GM12878 (cell line): ENCODE measurements around the gene ZDHHC5. TPM values are rescaled to one million over a fixed set of nuclear protein-coding genes. Genes with fewer than 3 reads are reported as not detected.

Experiments
- ATAC-seq: fragments of 200-7000 bp; cut with Tn5 transposase; 3 replicates; pipeline ENCODE4 v1.9.1; 2020; ENCODE audit warnings: mild to moderate bottlenecking, moderate library complexity
- BruUV-seq: library from RNA; stranded (reverse); fragments of 400-500 nt; replicated peaks from 2 replicates; lab custom pipeline; 2021; lab: Mats Ljungman, UMichigan
- CTCF ChIA-PET: fragments of 300-600 bp; sonication (Branson Sonifier 250); formaldehyde crosslinking; extraction: SDS; loops from one replicate; lab custom pipeline; 2021; ENCODE audit warnings: inconsistent platforms; lab: Yijun Ruan, JAX
- POLR2A ChIA-PET: fragments of 350-600 bp; formaldehyde crosslinking; extraction: SDS; loops from one replicate; lab custom pipeline; 2021; ENCODE audit warnings: inconsistent platforms; lab: Charles Lee
- RAD21 ChIA-PET: fragments of 300-600 bp; sonication (Branson Sonifier 250); formaldehyde crosslinking; loops from one replicate; lab custom pipeline; 2023; ENCODE audit warnings: antibody characterized with exemption; ENCODE audit not compliant: unreplicated experiment; lab: Charles Lee
- SMC1A ChIA-PET: fragments of 300-600 bp; sonication (Branson Sonifier 250); formaldehyde crosslinking; loops from one replicate; lab custom pipeline; 2023; ENCODE audit not compliant: unreplicated experiment, uncharacterized antibody; lab: Charles Lee
- DNase-seq: peaks from one replicate; pipeline ENCODE4 v3.0.0-alpha.2; 2011; ENCODE audit warnings: low read depth, low spot score
- FAIRE-seq: peaks from 3 replicates; lab custom pipeline; 2011; peaks lifted over from hg19 to GRCh38; lab: Jason Lieb, UNC
- H2AFZ ChIP-seq: 2 replicates; pipeline ENCODE4 v1.6.0; 2011; ENCODE audit warnings: low read depth, low read length, control low read depth; ENCODE audit not compliant: control insufficient read depth
- H3K27ac ChIP-seq: 2 replicates; pipeline ENCODE4 v1.5.1; 2011; ENCODE audit warnings: control low read depth; ENCODE audit not compliant: control insufficient read depth, insufficient read depth
- H3K27me3 ChIP-seq, 2 experiments: replicated peaks in 1 of 2; 2 replicates each; pipeline versions ENCODE4 v1.6.0 to v1.6.1; 2011; ENCODE audit warnings: low read length in 1 of 2; ENCODE audit not compliant: control insufficient read depth in 2 of 2, insufficient read depth in 2 of 2
- H3K36me3 ChIP-seq, 2 experiments: 2 replicates each; pipeline ENCODE4 v1.5.1; 2011; ENCODE audit warnings: low read length in 1 of 2; ENCODE audit not compliant: control insufficient read depth in 2 of 2, insufficient read depth in 2 of 2
- H3K4me1 ChIP-seq: 2 replicates; pipeline ENCODE4 v1.6.1; 2011; ENCODE audit warnings: mild to moderate bottlenecking, low read length, moderate library complexity, mixed read lengths; ENCODE audit not compliant: control insufficient read depth, insufficient read depth
- H3K4me2 ChIP-seq: 2 replicates; pipeline ENCODE4 v1.6.0; 2011; ENCODE audit warnings: control low read depth; ENCODE audit not compliant: control insufficient read depth, insufficient read depth
- H3K4me3 ChIP-seq: fragments of 200-600 bp; sonication (generic); 2 replicates; pipeline ENCODE4 v1.5.1; 2016
- H3K79me2 ChIP-seq: 2 replicates; pipeline ENCODE4 v1.6.0; 2011; ENCODE audit warnings: low read length; ENCODE audit not compliant: control insufficient read depth, insufficient read depth
- H3K9ac ChIP-seq: 2 replicates; pipeline ENCODE4 v1.8.0; 2011; ENCODE audit warnings: low read length, control low read depth, mixed read lengths; ENCODE audit not compliant: control insufficient read depth, insufficient read depth
- H3K9me3 ChIP-seq: replicated peaks from 3 replicates; pipeline ENCODE4 v1.5.1; 2011; ENCODE audit warnings: mild to moderate bottlenecking, low read length; ENCODE audit not compliant: control insufficient read depth, insufficient read depth
- H4K20me1 ChIP-seq: 2 replicates; pipeline ENCODE4 v1.6.0; 2011; ENCODE audit not compliant: control insufficient read depth, insufficient read depth
- ASH2L ChIP-seq: fragments of 300-600, 200-600 bp; sonication (generic); IDR thresholded peaks from 2 replicates; pipeline ENCODE4 v1.6.1; 2017; ENCODE audit warnings: low read depth, mild to moderate bottlenecking, borderline replicate concordance
- CBFB ChIP-seq: IDR thresholded peaks from 2 replicates; pipeline ENCODE4 v1.6.1; 2016; ENCODE audit warnings: antibody characterized with exemption, low read depth
- EGR1 ChIP-seq, 2 experiments: IDR thresholded peaks; 1 replicate in 1 of 2; 2 replicates in 1 of 2; pipeline ENCODE4 v1.6.1; 2011 to 2012; ENCODE audit warnings: low read depth in 2 of 2, low read length in 2 of 2, borderline replicate concordance in 1 of 2, mild to moderate bottlenecking in 1 of 2, moderate library complexity in 1 of 2
- FOS ChIP-seq: IDR thresholded peaks from 3 replicates; pipeline ENCODE4 v1.6.1; 2011; ENCODE audit warnings: borderline replicate concordance; ENCODE audit not compliant: insufficient read length; ENCODE audit errors: extremely low read depth
- HSF1 ChIP-seq: fragments of 150-350 bp; IDR thresholded peaks from 2 replicates; pipeline ENCODE4 v1.6.1; 2014; ENCODE audit warnings: mild to moderate bottlenecking, low read depth, low read length
- JUNB ChIP-seq: IDR thresholded peaks from 2 replicates; pipeline ENCODE4 v1.6.1; 2016; ENCODE audit warnings: antibody characterized with exemption, mild to moderate bottlenecking
- NFYA ChIP-seq: IDR thresholded peaks from 2 replicates; pipeline ENCODE4 v1.6.1; 2011; ENCODE audit warnings: low read depth, mild to moderate bottlenecking, low read length, improper control_type of control experiment, borderline replicate concordance
- NKRF ChIP-seq: fragments of 450-650 bp; conservative IDR thresholded peaks from 2 replicates; pipeline ENCODE4 v1.6.1; 2017; ENCODE audit warnings: mild to moderate bottlenecking, moderate library complexity
- NR2F1 ChIP-seq: fragments of 450-650 bp; conservative IDR thresholded peaks from 2 replicates; pipeline ENCODE4 v1.6.1; 2017; ENCODE audit warnings: mild to moderate bottlenecking
- POLR2AphosphoS5 ChIP-seq: IDR thresholded peaks from 2 replicates; pipeline ENCODE4 v1.6.1; 2011; ENCODE audit warnings: mild to moderate bottlenecking, low read length, inconsistent platforms
- SIN3A ChIP-seq: IDR thresholded peaks from 2 replicates; pipeline ENCODE4 v1.6.1; 2012; ENCODE audit warnings: low read depth, low read length, improper control_type of control experiment
- YY1 ChIP-seq: IDR thresholded peaks from 2 replicates; pipeline ENCODE4 v1.6.1; 2011; ENCODE audit warnings: low read depth, mild to moderate bottlenecking, low read length
- ZBED1 ChIP-seq: IDR thresholded peaks from 2 replicates; pipeline ENCODE4 v1.6.1; 2016; ENCODE audit warnings: borderline replicate concordance
- in situ Hi-C: fragments of 300-500 bp; cut with MboI; formaldehyde crosslinking; loops from 9 replicates; pipeline ENCODE4 v1.14.3; 2018; ENCODE audit warnings: mixed read lengths
- intact Hi-C: fragments of 100-400 bp; cut with micrococcal nuclease; formaldehyde crosslinking; loops from one replicate; pipeline ENCODE4 v1.14.2; 2022; ENCODE audit not compliant: unreplicated experiment
- polyA plus RNA-seq, 11 experiments: library from polyadenylated mRNA; depleted of rRNA in 4 of 11; unstranded in 6 of 11; stranded (reverse) in 5 of 11; fragments of >200 nt; fragmentation: Nextera tagmentation in 4 of 11; fragmentation: Illumina TruSeq in 1 of 11; extraction: Ambion mirVana in 4 of 11; extraction: Trizol in 1 of 11; gene quantifications; 1 replicate in 1 of 11; 2 replicates in 10 of 11; pipeline versions ENCODE4 v1.2.1 to v1.2.3, GENCODE V29; 2011 to 2016; ENCODE audit warnings: inconsistent platforms in 2 of 11, missing spikeins in 2 of 11, low read depth in 1 of 11
- total RNA-seq, 4 experiments: library from RNA; depleted of rRNA in 3 of 4; stranded (reverse); fragments of >200 nt in 3 of 4; fragmentation: Illumina TruSeq in 1 of 4; extraction: Trizol in 1 of 4; gene quantifications; 2 replicates each; pipeline versions ENCODE4 v1.2.1 to v1.2.3, GENCODE V29; 2013 to 2021

Gene ZDHHC5
- total and polyA plus RNA-seq, 10 of the 15 experiments (the other 5 are each of a cell fraction or from before 2014, with no cell fraction given) = 3.9 to 61.3 (median 37.6) TPM

GRCh38 chr11:57634311-57634710 lies 33.6 kb upstream of the ZDHHC5 start:
- H3K9me3 ChIP-seq = no peaks in the 10 kb centered on the region
- in situ Hi-C loops (no loop called here), intact Hi-C loops (no loop called here)
- no peak for TF ChIP-seq SIN3A
- TF ChIP-seq ZBED1 = no peak
- no peak for TF ChIP-seq NKRF
- TF ChIP-seq JUNB = no peak
- TF ChIP-seq EGR1 (IDR thresholded peaks at IDR 0.05; ENCODE audit: borderline replicate concordance in 1 of 2, low read depth in 2 of 2, low read length in 2 of 2) = no peak
- TF ChIP-seq FOS = no peak
- no peak for TF ChIP-seq HSF1
- no peak for TF ChIP-seq ASH2L
- no peak for TF ChIP-seq POLR2AphosphoS5
- TF ChIP-seq YY1 = no peak
- no peak for TF ChIP-seq NFYA
- TF ChIP-seq NR2F1 = no peak
- no peak for TF ChIP-seq CBFB
- ChIA-PET RAD21 (interaction anchor here (0.5 to 0.7 kb wide), 2 partner anchors 10 to 62 kb away, joined by 3 to 4 read pairs; no protein-coding TSS in a partner anchor), POLR2A (interaction anchor here (1.4 kb wide), 1 partner anchor 10 kb away, joined by 3 read pairs; no protein-coding TSS in a partner anchor), CTCF (interaction anchor here (1.0 to 1.3 kb wide), 3 partner anchors 10 to 66 kb away, joined by 3 to 9 read pairs (median 3); no protein-coding TSS in a partner anchor), SMC1A (interaction anchor here (1.1 kb wide), 1 partner anchor 64 kb away, joined by 3 read pairs; no protein-coding TSS in a partner anchor)
- no peaks in the 10 kb centered on the region for H3K79me2 ChIP-seq
- no TSS peak for BruUV-seq
- H3K4me1 ChIP-seq = 0 out of 2 replicates have a peak, but pooled peaks cover 7% of the 10 kb centered on the region
- ATAC-seq = no peak
- FAIRE-seq = no peak
- no peaks in the 10 kb centered on the region for H3K36me3 ChIP-seq
- H3K27me3 ChIP-seq = no peaks in the 10 kb centered on the region; a peak in 2 of 4 replicates
- H3K9ac ChIP-seq = no peak overlapping the region
- no peak overlapping the region for H2AFZ ChIP-seq
- H3K27ac ChIP-seq = no peak overlapping the region
- DNase-seq = no peak
- no peak overlapping the region for H3K4me2 ChIP-seq
- no peak overlapping the region for H3K4me3 ChIP-seq
- no peaks in the 10 kb centered on the region for H4K20me1 ChIP-seq
